ENCODE results near the gene PKP1.

DNA sequence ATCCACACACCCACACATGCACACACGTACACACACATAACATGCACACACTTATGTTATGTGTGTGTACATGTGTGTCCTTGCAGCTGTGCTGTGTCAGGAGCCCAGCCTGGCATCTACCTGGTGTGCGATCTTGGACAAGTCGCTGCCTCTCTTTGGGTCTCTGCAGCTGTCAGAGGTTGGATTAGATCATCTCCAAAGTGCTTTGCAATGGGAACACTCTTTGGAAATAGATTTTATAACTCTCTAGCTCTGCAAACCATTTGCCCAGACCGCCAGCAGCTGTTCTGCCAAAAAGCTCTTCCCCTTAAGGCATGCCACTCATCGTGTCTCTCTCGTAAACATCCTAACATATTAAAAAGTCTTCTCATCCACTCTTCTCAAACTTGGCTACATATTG lies 4.7 kb downstream of the PKP1 start:
- TF ChIP-seq, protein P1, sequence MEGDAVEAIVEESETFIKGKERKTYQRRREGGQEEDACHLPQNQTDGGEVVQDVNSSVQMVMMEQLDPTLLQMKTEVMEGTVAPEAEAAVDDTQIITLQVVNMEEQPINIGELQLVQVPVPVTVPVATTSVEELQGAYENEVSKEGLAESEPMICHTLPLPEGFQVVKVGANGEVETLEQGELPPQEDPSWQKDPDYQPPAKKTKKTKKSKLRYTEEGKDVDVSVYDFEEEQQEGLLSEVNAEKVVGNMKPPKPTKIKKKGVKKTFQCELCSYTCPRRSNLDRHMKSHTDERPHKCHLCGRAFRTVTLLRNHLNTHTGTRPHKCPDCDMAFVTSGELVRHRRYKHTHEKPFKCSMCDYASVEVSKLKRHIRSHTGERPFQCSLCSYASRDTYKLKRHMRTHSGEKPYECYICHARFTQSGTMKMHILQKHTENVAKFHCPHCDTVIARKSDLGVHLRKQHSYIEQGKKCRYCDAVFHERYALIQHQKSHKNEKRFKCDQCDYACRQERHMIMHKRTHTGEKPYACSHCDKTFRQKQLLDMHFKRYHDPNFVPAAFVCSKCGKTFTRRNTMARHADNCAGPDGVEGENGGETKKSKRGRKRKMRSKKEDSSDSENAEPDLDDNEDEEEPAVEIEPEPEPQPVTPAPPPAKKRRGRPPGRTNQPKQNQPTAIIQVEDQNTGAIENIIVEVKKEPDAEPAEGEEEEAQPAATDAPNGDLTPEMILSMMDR (conservative IDR thresholded peaks at IDR 0.05) = no peak
- TF ChIP-seq EZH2 (IDR thresholded peaks at IDR 0.05; ENCODE audit: low read depth) = no peak
